22Rv1 (cell line): ENCODE measurements around the gene ABHD5.

Source experiments
- H3K27ac ChIP-seq: fragments of 450-650 bp; 2 replicates; pipeline ENCODE4 v1.5.1; 2017
- CTCF ChIP-seq: fragments of 450-650 bp; IDR thresholded peaks from 2 replicates; pipeline ENCODE4 v1.5.1; 2017; ENCODE audit warnings: mild to moderate bottlenecking
- ZFX ChIP-seq: fragments of 450-650 bp; IDR thresholded peaks from 2 replicates; pipeline ENCODE4 v1.6.1; 2017; ENCODE audit warnings: antibody characterized with exemption, borderline replicate concordance

Gene ABHD5

DNA sequence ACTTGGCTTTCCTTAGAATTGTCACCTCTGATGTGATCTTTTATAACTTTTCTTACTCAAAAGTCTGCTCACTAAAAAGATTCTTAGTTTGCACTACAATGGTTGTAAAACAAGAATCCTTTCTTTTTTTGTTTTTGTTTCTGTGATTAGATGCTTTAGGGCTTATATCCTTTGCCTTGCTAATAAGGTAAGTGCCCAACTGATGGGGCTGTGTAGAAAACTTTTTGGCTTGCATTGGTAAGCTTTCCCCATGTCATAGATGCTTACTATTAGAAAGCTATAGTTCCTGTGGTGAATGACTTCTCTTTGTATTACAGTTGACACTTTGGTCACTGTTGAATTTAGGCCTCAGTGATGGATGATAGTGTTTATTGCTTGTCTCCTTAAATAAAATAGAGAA lies 5.1 kb downstream of the ABHD5 start:
- no peak overlapping the region for H3K27ac ChIP-seq
- no peak for TF ChIP-seq ZFX
- TF ChIP-seq CTCF = no peak

- TF ChIP-seq CTCF = no peak
- TF ChIP-seq ZFX = no peak
- no peak overlapping the region for H3K27ac ChIP-seq
These were observed 5.7 kb downstream of the ABHD5 start for GRCh38 chr3:43696441-43696840.

GRCh38 chr3:43696881-43697280 lies 6.1 kb downstream of the ABHD5 start:
- TF ChIP-seq ZFX = no peak
- no peak for TF ChIP-seq CTCF
- H3K27ac ChIP-seq = no peak overlapping the region

DNA sequence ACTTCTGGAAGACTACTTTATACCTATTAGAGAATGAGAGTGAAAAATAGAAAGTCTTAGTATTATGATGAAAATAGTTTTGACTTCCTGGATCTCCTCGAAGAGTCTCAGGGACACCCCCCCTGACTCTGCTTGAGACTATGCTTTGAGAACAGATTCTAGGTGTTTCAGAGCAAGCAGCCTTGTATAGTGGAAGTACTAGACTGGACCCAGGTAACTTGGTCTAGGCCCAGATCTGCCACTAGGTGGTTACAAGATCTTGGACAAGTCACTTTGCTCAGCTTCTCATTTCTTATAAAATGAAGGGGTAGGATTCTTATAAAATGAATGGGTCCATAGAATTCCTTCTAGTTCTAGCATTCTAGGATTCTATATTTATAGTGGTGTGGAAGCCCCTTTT lies 9.1 kb downstream of the ABHD5 start:
- H3K27ac ChIP-seq = no peak overlapping the region
- no peak for TF ChIP-seq ZFX
- 0 out of 2 replicates have a peak, but pooled peaks have one; percentile 10 for TF ChIP-seq CTCF

- H3K27ac ChIP-seq = no peak overlapping the region
- TF ChIP-seq ZFX (no peak), CTCF (no peak)
These were observed 14.0 kb downstream of the ABHD5 start for GRCh38 chr3:43704697-43705096.

- no peak for TF ChIP-seq CTCF
- TF ChIP-seq ZFX = no peak
- H3K27ac ChIP-seq = no peak overlapping the region
These were observed 15.6 kb downstream of the ABHD5 start for GRCh38 chr3:43706342-43706741.

DNA sequence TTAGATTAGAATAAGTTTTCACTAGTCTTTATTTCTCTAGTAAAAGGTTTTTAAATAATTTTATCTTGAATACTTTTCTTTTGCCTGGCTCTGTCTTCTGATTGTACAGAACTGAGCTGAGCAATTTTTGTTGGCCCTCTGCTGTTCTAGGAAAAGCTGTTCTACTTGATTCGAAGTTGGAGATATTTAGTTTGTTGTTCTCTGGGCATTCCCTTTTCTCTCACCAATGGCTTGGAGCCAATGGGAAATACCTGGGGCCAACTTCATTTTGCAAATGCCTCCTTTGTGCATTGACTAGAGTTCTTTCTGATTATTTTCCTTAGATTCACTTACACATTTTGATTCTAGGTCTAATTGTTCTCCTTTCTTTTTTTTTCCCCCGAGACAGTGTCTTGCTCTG lies 16.5 kb downstream of the ABHD5 start:
- TF ChIP-seq ZFX (no peak), CTCF (no peak)

More for the DNA sequence above, 16.5 kb downstream of the ABHD5 start:
- H3K27ac ChIP-seq = no peak overlapping the region
